Forelimb muscle (tissue), 1 donor: ENCODE measurements around the gene SPATA33. TPM values are rescaled to one million over a fixed set of nuclear protein-coding genes. Genes with fewer than 3 reads are reported as not detected.
"Not testable (repeated sequence)": the region's sequence is repeated elsewhere in the genome, so short reads cannot be mapped to it uniquely, and the experiment has no call there.

Source experiments
- DNase-seq: peaks from one replicate; pipeline ENCODE4 v3.0.0-alpha.2; 2013; ENCODE audit warnings: low read depth
- polyA plus RNA-seq: library from polyadenylated mRNA; unstranded; fragments of 120-200 nt; gene quantifications from one replicate; pipeline ENCODE4 v1.2.1, GENCODE V29; 2013; ENCODE audit not compliant: insufficient read length

SPATA33 gene
- polyA plus RNA-seq, 1 donor: 4.3 TPM

DNA sequence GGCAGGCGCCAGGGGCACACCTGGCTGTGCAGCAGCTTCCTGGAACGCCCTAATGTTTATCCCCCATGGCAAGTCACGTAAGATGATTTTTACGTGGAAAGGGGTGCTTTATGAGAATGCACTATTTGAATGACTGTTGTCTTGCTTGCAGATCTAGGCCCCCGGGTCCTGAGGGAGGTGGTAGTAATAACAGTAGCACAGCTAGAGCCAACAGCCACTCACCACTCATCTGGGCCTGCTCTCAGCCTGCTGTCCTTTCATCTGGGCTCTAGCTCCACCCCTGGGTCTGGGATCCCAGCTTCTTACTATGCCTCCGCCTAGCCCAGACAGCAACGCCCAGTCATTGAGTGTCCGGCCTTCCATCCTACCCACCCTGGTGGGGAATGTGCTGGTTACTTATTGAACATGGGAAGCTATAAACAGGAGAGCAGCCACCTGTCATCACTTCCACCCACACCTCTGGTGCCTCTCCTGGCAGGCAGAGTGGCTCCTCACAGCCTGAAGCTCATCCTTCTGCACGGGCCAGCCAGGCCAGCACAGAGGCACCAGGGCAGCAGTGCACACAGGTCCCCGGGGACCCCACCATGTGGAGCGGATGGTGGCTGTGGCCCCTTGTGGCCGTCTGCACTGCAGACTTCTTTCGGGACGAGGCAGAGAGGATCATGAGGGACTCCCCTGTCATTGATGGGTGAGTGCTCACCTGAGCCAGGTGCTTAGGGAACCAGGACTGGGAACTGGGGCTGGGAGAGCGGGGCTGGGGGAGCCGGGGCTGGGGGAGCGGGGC, 27.6 kb upstream of the SPATA33 start:
- no peak for DNase-seq

DNA sequence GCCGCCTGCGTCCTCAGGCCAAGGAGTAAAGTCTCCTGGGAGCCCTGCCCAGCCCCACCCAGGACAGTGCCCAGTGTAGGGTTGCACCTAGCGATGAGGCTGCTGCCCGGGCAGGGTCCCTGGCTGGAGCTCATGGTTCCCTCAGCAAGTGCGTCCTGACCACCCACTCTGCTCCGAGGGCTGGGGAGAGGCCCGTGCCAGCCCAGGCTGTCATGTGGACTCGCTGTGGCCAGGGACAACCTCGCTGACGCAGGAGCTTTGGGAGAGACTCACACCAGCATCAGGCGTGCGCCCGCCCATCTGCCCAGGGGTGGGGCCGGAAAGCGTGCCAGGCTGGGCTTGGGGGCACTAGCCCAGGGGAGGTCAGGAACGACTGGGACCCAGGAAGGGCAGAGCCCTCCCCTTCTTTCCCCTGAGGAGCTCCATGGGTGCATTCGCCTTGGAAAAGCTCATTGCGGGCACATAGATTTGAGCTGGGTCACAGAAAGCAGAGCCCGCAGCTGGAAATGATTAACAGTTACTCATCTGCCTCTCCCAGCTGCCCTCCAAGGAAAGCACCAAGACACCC, 24.5 kb upstream of the SPATA33 start:
- DNase-seq: no peak

DNA sequence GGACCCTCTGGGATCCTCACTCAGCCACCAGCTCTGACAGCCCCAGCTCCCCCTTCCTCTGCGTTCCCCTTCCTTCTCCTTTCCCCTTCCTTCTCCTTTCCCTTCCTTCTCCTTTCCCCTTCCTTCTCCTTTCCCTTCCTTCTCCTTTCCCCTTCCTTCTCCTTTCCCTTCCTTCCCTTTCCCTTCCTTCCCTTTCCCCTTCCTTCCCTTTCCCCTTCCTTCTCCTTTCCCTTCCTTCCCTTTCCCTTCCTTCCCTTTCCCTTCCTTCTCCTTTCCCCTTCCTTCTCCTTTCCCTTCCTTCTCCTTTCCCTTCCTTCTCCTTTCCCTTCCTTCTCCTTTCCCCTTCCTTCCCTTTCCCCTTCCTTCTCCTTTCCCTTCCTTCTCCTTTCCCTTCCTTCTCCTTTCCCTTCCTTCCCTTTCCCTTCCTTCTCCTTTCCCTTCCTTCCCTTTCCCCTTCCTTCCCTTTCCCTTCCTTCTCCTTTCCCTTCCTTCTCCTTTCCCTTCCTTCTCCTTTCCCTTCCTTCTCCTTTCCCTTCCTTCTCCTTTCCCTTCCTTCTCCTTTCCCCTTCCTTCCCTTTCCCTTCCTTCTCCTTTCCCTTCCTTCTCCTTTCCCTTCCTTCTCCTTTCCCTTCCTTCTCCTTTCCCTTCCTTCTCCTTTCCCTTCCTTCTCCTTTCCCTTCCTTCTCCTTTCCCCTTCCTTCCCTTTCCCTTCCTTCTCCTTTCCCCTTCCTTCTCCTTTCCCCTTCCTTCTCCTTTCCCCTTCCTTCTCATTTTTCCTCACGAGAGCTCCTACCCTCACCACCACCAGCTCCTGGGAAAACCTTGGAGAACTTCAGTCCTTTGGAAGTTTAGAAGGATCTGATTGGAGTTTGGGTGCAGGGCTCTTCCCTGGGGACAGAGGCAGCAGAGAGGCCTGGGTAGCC, 22.9 kb upstream of the SPATA33 start:
- DNase-seq: not testable (repeated sequence)

DNA sequence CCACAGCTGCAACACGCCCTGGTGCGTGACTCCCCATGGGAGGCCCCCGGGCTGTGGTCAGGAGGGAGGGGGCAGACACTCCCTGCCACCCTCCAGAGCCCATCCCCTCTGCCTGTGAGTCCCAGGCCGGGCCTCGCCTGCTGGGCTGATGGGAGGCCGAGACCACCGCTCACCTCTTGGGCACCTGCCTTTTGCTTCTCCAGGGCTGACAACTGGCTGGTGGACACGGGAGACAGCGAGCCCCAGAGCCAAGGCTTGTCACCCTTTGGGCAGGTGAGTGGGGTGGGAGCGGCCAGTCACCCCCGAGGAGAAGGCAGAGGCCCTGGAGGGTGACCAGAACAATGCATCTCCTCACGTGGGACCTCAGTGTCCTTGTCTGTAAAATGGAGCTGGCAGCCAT, 21.0 kb upstream of the SPATA33 start:
- DNase-seq: no peak

DNA sequence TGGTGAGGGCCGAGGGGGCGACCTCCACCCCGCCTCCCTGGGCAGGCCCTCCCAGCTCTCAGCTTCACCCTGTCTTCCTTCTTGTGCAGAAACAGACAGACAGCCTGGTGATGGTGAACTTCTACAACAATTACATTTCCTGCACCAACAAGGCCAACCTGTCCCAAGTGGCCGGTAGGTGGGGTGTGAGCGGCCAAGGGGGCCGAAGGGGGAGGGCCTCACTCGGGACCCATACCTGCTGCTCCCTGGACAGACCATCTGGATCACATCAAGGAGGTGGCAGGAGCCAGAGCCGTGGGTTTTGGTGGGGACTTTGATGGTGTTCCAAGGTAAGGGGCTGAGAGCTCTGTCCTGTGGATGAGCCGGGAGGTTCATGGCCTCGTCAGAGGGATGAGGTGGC, 20.3 kb upstream of the SPATA33 start:
- no peak for DNase-seq

DNA sequence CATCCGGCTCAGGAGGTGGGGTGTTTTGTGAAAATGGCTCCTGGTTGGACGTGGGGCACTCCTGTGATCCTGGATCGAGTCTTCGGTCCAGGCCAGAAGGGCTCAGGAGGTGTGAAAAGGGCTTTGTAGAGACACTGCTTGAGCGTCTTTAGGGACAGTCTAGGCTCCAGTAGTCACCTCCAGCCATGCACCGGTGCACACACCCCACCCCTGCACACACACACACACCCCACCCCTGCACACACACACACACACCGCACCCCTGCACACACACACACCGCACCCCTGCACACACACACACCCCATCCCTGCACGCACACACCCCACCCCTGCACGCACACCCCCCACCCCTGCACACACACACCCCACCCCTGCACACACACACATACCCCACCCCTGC, 19.2 kb upstream of the SPATA33 start:
- no peak for DNase-seq

DNA sequence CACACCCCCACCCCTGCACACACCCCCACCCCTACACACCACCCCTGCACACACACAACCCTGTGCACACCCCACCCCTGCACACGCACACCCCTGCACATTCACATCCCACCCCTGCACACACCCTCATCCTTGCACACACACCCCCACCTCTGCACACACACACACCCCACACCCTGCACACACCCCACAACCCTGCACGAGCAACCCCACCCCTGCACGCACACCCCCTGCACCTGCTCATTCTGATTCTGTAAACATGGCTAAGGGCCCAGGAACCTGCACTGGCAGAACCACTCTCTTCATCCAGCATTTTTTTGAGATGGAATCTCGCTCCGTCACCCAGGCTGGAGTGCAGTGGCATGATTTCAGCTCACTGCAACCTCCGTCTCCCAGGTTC, 18.3 kb upstream of the SPATA33 start:
- DNase-seq: no peak

DNA sequence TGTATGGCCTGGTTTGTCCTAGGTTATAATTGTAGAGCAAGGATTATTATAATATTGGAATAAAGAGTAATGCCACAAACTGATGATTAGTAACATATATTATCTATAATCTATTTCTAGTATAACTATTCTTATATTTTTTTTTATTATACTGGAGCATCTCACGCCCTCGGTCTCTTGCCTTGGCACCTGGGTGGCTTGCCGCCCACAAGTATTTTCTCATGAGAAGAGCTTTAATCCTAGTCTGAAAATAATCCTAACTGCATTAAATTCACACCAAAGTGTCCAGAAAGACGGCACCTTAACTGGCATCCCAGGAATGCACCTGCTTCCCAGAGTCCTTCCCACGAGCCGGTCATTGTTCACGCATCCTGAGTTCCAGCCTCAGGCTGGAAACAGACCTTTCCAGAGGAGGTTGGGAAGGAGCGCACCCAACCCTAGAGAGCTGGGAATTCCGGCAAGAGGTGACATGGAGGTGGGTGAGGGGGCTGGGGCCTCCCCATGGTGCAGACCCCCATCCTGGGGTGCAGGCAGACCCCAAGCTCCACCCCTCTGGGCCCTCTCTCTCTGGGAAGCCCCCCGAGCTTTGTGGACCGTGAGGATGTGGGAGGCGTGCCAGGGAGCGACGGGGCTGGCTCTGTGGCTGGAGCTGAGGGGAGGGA, 16.0 kb upstream of the SPATA33 start:
- DNase-seq: no peak

DNA sequence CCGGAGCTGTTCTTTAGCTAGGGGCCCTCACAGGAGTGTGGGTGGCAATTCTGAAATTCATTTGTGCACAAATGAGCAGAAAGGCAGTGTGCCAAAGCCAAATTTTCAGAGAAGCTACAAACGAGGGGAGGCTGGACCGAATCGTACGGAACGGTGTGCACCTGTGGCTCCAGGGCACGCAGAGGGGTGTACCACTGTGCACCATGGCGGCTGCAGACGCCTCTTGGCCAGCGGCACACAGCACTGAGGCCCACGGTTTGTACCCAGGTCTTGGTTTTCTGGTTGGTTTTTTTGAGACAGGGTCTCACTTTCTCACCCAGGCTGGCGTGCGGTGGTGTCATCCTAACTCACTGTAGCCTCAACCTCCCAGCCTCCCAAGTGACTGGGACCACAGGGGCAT, 15.1 kb upstream of the SPATA33 start:
- no peak for DNase-seq

DNA sequence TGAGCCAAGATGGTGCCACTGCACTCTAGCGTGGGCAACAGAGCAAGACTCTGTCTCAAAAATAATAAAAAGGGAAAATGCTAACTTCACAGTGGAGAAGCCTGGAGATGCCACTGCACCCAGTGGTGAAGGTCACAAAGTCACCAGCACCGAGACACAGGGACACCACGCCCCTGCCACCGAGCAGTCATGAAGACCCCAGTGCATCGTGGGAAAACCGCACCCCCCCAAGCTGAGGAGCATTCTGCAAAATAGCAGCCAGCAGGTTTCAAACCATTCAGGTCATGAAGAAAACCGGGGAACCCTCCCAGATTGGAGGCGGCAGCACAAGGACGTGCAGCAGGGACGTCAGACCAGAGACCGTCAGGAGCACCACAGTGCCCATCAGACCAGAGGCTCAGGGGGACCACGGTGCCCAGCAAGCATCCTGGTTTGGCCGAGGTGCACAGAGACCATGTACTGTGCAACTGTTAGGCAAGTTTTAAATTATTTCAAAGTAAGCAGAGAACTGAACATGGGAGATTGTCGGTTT, 13.8 kb upstream of the SPATA33 start:
- no peak for DNase-seq

DNA sequence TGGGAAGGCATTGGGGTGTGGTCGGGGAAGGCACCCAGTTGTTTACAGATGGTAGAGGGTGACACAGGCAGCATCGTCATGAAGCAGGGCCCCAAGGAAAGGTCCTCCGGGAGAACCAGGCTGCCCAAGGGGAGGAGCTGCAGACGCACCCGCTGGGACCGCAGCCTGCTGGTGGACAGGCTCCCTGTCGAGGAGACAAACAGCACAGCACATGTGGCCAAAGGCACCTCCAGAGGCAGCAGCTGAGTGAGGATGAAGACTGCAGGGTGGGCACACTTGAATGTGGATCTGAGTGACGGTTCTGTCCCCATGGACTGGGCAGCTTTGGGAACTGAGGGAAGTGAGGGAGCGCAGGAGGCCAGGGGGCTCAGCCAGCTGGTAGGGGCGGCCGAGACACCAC, 12.5 kb upstream of the SPATA33 start:
- no peak for DNase-seq

DNA sequence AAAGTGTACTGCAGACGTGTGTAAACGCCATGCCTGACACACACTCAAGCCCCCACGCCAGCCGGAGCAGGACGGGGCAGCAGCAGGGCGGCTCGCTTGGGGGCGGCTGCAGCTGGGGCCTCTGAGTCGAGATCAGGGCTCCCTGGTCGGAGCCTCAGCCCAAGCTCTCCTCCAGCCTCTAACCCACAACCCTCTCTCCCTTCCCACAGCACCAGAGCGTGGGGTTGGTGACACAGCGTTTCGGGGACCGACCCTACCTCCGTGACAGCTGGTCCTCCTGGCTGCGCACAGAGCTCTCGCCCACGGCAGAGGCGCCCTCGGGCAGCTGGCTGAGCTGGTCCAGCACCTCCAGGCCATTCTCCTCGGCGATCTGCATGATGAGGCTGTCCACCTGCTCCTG, 11.4 kb upstream of the SPATA33 start:
- no peak for DNase-seq

DNA sequence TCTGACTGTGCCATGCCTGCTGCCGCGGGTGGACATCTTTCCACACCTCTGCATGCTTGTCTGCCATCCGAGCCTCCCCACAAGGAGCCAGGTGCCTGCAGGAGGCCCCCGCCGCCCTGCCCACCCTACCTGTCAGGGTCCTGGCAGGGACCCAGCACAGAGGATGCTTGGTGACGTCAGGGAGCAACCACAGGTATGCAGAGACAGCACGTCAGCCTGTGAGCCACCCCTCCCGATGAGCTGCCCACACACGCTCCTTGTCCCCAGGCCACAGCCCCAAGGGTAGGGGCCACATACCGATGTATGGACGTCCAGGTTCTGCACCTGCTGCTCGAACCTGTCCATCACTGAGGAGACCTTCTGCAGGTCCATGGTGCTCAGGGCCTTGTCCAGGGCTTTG, 10.7 kb upstream of the SPATA33 start:
- DNase-seq: no peak

DNA sequence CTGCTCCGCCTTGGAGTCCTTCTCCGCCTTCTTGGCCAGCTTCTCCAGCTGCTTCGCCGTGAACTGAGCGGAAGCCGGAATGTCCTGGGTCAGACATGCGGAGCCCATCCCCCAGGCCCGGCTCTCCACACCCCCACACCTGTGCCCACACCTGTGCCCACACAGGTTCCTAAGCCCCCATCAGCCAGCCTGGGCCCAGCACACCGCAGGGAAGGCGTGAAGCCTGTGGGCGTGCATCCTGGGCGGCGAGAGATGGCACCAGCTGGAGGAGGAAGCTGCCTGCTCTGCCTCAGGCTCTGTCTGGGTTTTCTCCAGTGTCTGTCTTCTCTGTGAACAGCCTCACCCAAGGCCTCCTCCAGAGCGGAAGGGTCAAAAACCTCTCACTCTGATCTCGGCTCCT, 6.1 kb upstream of the SPATA33 start:
- no peak for DNase-seq

DNA sequence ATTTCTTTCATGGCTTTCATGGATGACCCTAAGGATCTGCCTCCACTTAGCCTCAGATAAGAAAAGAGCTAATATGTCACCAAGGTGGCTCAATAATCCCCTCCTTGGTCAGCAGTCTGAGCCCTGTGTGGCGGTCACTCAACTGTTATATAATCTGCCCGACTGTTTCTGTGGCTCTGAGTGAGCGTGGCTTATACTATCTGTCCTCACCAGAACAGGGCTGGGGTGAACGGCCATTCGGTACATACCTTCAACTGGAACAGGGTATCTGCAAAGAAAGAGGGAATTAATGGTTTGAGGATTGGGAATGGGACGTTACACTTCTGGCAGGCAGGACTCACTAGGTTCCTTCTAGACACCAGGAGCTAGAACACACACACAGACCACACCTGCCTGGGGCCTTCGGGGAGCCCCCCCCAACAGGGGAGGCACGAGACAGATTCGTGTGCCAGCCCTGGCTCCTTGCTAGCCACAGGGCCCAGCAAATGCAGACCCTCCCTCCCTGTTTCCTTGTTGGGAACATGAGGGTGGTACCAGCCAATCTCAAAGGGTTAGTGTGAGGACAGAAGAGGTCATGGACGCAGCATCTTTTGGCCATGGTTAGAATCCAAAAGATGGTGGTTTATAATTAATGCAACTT, 3.9 kb upstream of the SPATA33 start:
- no peak for DNase-seq

DNA sequence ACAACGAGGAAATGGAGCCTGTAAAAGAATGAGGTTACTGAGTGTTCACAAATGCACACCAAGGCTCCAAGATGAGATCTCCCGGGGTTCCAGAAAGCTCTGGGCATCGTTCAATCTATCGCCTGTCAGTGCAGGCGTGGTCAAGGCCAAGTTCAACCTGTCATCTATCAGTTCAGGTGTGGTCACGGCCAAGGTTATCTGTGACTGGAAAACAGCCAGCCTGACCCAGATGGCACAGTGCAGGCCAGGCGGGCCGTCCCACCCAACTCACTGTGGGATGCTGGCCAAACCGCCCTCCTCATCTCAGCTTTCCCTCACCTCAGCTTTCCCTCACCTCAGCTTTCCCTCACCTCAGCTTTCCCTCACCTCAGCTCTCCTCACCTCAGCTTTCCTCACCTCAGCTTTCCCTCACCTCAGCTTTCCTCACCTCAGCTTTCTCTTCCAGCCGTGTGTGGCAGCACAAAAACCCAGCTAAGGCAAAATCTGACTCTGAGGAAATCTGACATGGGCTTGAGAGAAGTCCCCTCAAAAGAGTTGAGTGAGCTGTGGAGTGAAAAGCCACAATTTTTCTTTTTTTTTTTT, 2.5 kb upstream of the SPATA33 start:
- no peak for DNase-seq

DNA sequence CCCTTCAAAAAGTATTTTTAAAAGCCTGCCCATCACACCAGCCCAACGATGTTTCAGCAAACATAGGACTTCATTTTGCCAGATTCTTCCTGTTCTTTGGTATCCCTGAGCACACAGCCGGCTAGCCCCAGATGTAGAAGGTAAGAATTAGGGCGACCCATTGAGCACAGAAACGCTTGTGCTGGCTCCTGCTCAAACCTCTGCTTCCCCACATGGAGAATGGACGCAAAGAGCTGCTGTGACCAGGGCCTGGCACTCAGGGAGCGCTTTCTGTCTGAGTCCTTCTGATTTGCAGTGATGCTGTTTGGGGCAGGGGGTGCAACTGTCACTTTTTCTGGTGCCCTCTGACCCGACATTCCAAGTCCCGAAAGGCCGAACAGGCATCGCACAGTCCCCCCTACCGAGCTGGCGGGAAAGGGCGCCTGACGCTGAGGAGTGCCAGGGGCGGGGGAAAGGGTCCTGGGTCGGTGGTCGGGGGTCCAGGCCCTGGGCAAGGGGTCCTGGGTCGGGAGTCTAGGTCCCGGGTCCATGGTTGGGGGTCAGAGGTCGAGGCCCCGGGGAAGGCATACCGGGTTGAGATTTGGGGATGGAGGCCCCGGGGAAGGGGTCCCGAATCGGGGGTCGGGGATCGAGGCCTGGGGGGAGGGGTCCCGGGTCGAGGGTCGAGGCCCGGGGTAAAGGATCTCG, 1.1 kb upstream of the SPATA33 start:
- DNase-seq: no peak

DNA sequence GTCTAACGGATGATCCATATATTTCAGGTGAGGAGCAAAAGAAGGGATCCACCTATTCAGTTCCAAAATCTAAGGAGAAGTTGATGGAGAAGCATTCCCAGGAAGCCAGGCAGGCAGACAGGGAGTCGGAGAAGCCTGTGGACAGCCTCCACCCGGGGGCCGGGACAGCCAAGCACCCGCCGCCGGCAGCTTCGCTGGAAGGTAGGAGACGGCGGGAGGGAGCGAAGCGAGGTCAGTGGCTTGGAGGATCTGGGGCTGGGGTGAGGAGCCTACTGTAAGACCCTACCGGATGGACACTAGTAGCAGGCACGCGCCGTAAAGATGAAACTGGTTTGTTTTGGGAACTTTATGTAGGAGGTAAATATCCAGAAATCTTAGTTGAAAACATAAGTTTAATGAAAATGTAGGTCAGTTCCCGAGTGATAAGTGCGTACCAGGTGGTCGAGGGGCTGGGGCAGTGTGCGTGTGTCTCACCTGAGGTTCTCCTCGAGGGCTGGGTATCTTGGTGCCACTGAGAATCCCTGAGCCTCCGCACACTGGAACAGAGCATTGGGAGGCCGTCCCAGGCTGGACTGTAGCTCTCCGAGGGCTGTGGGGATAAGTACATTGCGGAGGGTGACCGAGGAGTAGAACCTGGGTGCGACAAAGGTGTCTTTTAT, 714 bp downstream of the SPATA33 start:
- DNase-seq: no peak

DNA sequence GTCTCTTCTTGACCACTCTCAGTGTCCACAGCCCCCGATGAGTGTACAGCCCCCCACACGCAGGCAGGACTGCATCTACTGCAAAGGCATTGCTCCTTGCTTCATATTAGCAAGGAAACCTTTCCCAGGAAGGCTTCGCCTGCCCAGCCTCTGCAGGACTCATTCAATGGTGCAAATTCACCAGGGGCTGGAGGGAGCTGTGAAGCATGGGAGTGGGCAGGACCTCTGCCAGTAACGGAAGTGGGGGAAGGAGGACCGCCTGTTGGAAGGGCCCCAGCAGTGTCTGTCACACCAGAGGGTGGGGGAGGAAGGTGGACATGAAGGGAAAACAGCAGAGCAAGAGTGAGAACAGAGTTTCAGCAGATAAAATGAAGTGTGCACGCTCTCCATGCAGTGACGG, 2.5 kb downstream of the SPATA33 start:
- DNase-seq: no peak

DNA sequence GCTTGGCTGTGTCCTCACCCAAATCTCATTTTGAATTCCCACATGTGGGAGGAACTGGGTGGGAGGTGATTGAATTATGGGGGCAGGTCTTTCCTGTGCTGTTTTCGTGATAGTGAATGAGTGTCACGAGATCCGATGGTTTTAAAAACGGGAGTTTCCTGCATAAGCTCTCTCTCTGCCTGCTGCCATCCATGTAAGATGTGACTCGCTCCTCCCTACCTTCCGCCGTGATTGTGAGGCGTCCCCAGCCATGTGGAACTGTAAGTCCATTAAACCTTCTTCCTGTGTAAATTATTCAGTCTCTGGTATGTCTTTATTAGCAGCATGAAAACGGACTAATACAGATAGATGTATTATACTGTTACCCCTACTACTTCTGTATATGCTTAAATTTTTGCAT, 3.6 kb downstream of the SPATA33 start:
- DNase-seq: no peak
